HepG2 (cell line): ENCODE data around the gene SRSF12. TPM values are rescaled to one million over a fixed set of nuclear protein-coding genes. Genes with fewer than 3 reads are reported as not detected.

ENCODE experiments used
- AGO2 ChIP-seq: fragments of 200-400 bp; formaldehyde crosslinking; optimal IDR thresholded peaks from 2 replicates; pipeline ENCODE3; 2017; ENCODE audit warnings: mild to moderate bottlenecking, low read depth, low read length, moderate library complexity
- DR1 ChIP-seq: sonication (generic); formaldehyde crosslinking; IDR thresholded peaks from 2 replicates; pipeline ENCODE4 v1.8.0; 2021; ENCODE audit warnings: mild to moderate bottlenecking, missing genetic modification reagents, inconsistent platforms
- IRX3 ChIP-seq: sonication (generic); formaldehyde crosslinking; IDR thresholded peaks from 2 replicates; pipeline ENCODE4 v1.8.1; 2023; ENCODE audit warnings: mild to moderate bottlenecking, low read depth, missing genetic modification reagents, borderline replicate concordance
- JARID2 ChIP-seq: sonication (generic); formaldehyde crosslinking; IDR thresholded peaks from 2 replicates; pipeline ENCODE4 v1.8.1; 2023; ENCODE audit warnings: missing genetic modification reagents, inconsistent platforms; ENCODE audit not compliant: insufficient replicate concordance
- RARA ChIP-seq: IDR thresholded peaks from 2 replicates; pipeline ENCODE4 v1.6.1; 2016; ENCODE audit warnings: missing genetic modification reagents, missing compliant biosample characterization
- SATB2 ChIP-seq: sonication (generic); formaldehyde crosslinking; IDR thresholded peaks from 2 replicates; pipeline ENCODE4 v1.5.0; 2020; ENCODE audit warnings: missing genetic modification reagents
- SKI ChIP-seq: fragments of 450-650 bp; IDR thresholded peaks from one replicate; pipeline ENCODE4 v1.6.1; 2018; ENCODE audit warnings: mild to moderate bottlenecking; ENCODE audit not compliant: partially characterized antibody
- SMAD1 ChIP-seq: sonication (generic); formaldehyde crosslinking; IDR thresholded peaks from 2 replicates; pipeline ENCODE4 v1.4.0; 2020; ENCODE audit warnings: missing genetic modification reagents, low read depth, mild to moderate bottlenecking, borderline replicate concordance
- YY1 ChIP-seq: IDR thresholded peaks from 2 replicates; pipeline ENCODE4 v1.6.1; 2011; ENCODE audit warnings: low read length, low read depth, moderate library complexity, mild to moderate bottlenecking; ENCODE audit not compliant: insufficient read depth, insufficient replicate concordance
- ZNF282 ChIP-seq: fragments of 450-650 bp; IDR thresholded peaks from 2 replicates; pipeline ENCODE4 v1.6.1; 2018; ENCODE audit not compliant: partially characterized antibody
- ZNF563 ChIP-seq: sonication (generic); formaldehyde crosslinking; IDR thresholded peaks from 2 replicates; pipeline ENCODE4 v1.8.0; 2022; ENCODE audit warnings: mild to moderate bottlenecking, moderate library complexity, missing genetic modification reagents
- ZNF564 ChIP-seq: sonication (generic); formaldehyde crosslinking; IDR thresholded peaks from 2 replicates; pipeline ENCODE4 v1.8.1; 2023; ENCODE audit warnings: mild to moderate bottlenecking, missing genetic modification reagents
- ZNF703 ChIP-seq: sonication (generic); formaldehyde crosslinking; IDR thresholded peaks from 2 replicates; pipeline ENCODE4 v1.5.1; 2020; ENCODE audit warnings: missing genetic modification reagents, mild to moderate bottlenecking, moderate library complexity, borderline replicate concordance
- ZNF709 ChIP-seq: sonication (generic); formaldehyde crosslinking; IDR thresholded peaks from 2 replicates; pipeline ENCODE4 v1.5.0; 2020; ENCODE audit warnings: mild to moderate bottlenecking, missing genetic modification reagents
- ZNF746 ChIP-seq: sonication (generic); formaldehyde crosslinking; IDR thresholded peaks from 2 replicates; pipeline ENCODE4 v1.8.0; 2022; ENCODE audit warnings: mild to moderate bottlenecking, missing genetic modification reagents
- ZSCAN21 ChIP-seq: sonication (generic); formaldehyde crosslinking; IDR thresholded peaks from 2 replicates; pipeline ENCODE4 v1.8.0; 2022; ENCODE audit warnings: mild to moderate bottlenecking, missing genetic modification reagents, moderate library complexity, borderline replicate concordance
- polyA plus RNA-seq, 8 experiments: library from polyadenylated mRNA; depleted of rRNA in 3 of 8; stranded (reverse) in 7 of 8; unstranded in 1 of 8; fragments of >200 nt; fragmentation: Illumina TruSeq in 4 of 8; extraction: Trizol in 4 of 8; gene quantifications; 2 replicates each; pipeline versions ENCODE4 v1.2.1 to v1.2.3, GENCODE V29; 2011 to 2016; ENCODE audit warnings: low read depth in 4 of 8, missing spikeins in 1 of 8, mixed read lengths in 1 of 8; ENCODE audit not compliant: insufficient read depth in 1 of 8
- total RNA-seq, 5 experiments: library from RNA; depleted of rRNA; stranded (reverse); fragments of >200 nt; fragmentation: Illumina TruSeq; extraction: Trizol; gene quantifications; 2 replicates each; pipeline ENCODE4 v1.2.3, GENCODE V29; 2016; ENCODE audit warnings: low read depth in 1 of 5
- TF ChIP-seq, protein P1 (sequence below): sonication (generic); formaldehyde crosslinking; IDR thresholded peaks from 2 replicates; pipeline ENCODE4 v1.5.1; 2020; ENCODE audit warnings: mild to moderate bottlenecking, missing genetic modification reagents, moderate library complexity
- TF ChIP-seq, protein P2 (sequence below): sonication (generic); formaldehyde crosslinking; IDR thresholded peaks from 2 replicates; pipeline ENCODE4 v1.5.1; 2020; ENCODE audit warnings: missing genetic modification reagents, mild to moderate bottlenecking, borderline replicate concordance
- TF ChIP-seq, protein P3 (sequence below), 2 experiments: sonication (generic) in 1 of 2; formaldehyde crosslinking in 1 of 2; IDR thresholded peaks; 2 replicates each; pipeline versions ENCODE4 v1.4.0 to v1.6.1; 2018 to 2020; ENCODE audit warnings: missing genetic modification reagents in 2 of 2, borderline replicate concordance in 1 of 2, low read depth in 1 of 2, mild to moderate bottlenecking in 1 of 2, missing biosample characterization in 1 of 2
- TF ChIP-seq, protein P4 (sequence below): sonication (generic); formaldehyde crosslinking; IDR thresholded peaks from 2 replicates; pipeline ENCODE4 v1.5.0; 2020; ENCODE audit warnings: missing genetic modification reagents

SRSF12 gene
- total and polyA plus RNA-seq, 2 of the 13 experiments (the other 11 are each of a cell fraction or from before 2014, with no cell fraction given), result 1.7 to 1.9 TPM

DNA sequence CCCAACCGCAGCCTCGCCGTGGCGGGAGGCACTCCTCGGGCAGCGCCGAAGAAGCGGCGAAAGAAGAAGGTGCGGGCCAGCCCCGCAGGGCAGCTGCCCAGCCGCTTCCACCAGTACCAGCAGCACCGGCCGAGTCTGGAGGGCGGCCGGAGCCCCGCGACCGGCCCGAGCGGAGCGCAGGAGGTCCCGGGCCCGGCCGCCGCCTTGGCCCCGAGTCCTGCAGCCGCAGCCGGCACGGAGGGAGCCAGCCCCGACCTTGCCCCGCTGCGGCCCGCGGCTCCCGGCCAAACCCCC lies 36.8 kb downstream of the SRSF12 start (continued):
- peak; percentile 49; the same call in 1 of the 2 replicates for TF ChIP-seq ZNF709 (CRISPR knock-in tag)
- TF ChIP-seq ZNF703 (CRISPR knock-in tag), result 0 out of 2 replicates have a peak, but pooled peaks have one; percentile 33
- TF ChIP-seq, protein P1, sequence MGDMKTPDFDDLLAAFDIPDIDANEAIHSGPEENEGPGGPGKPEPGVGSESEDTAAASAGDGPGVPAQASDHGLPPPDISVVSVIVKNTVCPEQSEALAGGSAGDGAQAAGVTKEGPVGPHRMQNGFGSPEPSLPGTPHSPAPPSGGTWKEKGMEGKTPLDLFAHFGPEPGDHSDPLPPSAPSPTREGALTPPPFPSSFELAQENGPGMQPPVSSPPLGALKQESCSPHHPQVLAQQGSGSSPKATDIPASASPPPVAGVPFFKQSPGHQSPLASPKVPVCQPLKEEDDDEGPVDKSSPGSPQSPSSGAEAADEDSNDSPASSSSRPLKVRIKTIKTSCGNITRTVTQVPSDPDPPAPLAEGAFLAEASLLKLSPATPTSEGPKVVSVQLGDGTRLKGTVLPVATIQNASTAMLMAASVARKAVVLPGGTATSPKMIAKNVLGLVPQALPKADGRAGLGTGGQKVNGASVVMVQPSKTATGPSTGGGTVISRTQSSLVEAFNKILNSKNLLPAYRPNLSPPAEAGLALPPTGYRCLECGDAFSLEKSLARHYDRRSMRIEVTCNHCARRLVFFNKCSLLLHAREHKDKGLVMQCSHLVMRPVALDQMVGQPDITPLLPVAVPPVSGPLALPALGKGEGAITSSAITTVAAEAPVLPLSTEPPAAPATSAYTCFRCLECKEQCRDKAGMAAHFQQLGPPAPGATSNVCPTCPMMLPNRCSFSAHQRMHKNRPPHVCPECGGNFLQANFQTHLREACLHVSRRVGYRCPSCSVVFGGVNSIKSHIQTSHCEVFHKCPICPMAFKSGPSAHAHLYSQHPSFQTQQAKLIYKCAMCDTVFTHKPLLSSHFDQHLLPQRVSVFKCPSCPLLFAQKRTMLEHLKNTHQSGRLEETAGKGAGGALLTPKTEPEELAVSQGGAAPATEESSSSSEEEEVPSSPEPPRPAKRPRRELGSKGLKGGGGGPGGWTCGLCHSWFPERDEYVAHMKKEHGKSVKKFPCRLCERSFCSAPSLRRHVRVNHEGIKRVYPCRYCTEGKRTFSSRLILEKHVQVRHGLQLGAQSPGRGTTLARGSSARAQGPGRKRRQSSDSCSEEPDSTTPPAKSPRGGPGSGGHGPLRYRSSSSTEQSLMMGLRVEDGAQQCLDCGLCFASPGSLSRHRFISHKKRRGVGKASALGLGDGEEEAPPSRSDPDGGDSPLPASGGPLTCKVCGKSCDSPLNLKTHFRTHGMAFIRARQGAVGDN (CRISPR knock-in tag), result no peak
- TF ChIP-seq, protein P2, sequence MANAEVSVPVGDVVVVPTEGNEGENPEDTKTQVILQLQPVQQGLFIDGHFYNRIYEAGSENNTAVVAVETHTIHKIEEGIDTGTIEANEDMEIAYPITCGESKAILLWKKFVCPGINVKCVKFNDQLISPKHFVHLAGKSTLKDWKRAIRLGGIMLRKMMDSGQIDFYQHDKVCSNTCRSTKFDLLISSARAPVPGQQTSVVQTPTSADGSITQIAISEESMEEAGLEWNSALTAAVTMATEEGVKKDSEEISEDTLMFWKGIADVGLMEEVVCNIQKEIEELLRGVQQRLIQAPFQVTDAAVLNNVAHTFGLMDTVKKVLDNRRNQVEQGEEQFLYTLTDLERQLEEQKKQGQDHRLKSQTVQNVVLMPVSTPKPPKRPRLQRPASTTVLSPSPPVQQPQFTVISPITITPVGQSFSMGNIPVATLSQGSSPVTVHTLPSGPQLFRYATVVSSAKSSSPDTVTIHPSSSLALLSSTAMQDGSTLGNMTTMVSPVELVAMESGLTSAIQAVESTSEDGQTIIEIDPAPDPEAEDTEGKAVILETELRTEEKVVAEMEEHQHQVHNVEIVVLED (CRISPR knock-in tag), result no peak
- no peak for TF ChIP-seq ZSCAN21 (CRISPR knock-in tag)
- 0 out of 2 replicates have a peak, but pooled peaks have one; percentile 11 for TF ChIP-seq ZNF564
- peak; percentile 29; the same call in 1 of the 2 replicates for TF ChIP-seq ZNF563
- TF ChIP-seq, protein P3, sequence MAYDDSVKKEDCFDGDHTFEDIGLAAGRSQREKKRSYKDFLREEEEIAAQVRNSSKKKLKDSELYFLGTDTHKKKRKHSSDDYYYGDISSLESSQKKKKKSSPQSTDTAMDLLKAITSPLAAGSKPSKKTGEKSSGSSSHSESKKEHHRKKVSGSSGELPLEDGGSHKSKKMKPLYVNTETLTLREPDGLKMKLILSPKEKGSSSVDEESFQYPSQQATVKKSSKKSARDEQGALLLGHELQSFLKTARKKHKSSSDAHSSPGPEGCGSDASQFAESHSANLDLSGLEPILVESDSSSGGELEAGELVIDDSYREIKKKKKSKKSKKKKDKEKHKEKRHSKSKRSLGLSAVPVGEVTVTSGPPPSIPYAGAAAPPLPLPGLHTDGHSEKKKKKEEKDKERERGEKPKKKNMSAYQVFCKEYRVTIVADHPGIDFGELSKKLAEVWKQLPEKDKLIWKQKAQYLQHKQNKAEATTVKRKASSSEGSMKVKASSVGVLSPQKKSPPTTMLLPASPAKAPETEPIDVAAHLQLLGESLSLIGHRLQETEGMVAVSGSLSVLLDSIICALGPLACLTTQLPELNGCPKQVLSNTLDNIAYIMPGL (CRISPR knock-in tag; IDR thresholded peaks at IDR 0.05; ENCODE audit: borderline replicate concordance in 1 of 2, low read depth in 1 of 2), result peak in 1 of 2 experiments; percentile 29; a peak in 1 of 4 replicates
- TF ChIP-seq SATB2, result peak; percentile 30; the same call in 1 of the 2 replicates
- no peak for TF ChIP-seq ZNF746 (CRISPR knock-in tag)
- no peak for TF ChIP-seq DR1 (CRISPR knock-in tag)
- TF ChIP-seq AGO2, result peak; percentile 85
- no peak for TF ChIP-seq RARA (CRISPR knock-in tag)
- TF ChIP-seq ZNF282, result no peak
- TF ChIP-seq JARID2, result no peak
- TF ChIP-seq SMAD1 (CRISPR knock-in tag), result 0 out of 2 replicates have a peak, but pooled peaks have one; percentile 15
- 0 out of 2 replicates have a peak, but pooled peaks have one; percentile 8 for TF ChIP-seq IRX3 (CRISPR knock-in tag)
- peak; percentile 15 for TF ChIP-seq YY1
- TF ChIP-seq, protein P4, sequence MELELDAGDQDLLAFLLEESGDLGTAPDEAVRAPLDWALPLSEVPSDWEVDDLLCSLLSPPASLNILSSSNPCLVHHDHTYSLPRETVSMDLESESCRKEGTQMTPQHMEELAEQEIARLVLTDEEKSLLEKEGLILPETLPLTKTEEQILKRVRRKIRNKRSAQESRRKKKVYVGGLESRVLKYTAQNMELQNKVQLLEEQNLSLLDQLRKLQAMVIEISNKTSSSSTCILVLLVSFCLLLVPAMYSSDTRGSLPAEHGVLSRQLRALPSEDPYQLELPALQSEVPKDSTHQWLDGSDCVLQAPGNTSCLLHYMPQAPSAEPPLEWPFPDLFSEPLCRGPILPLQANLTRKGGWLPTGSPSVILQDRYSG, result no peak
- TF ChIP-seq SKI, result no peak
